GM18951 (cell line): ENCODE measurements around the gene CHN2.

Experiments
- POLR2A ChIP-seq: IDR thresholded peaks from 4 replicates; pipeline ENCODE4 v1.6.1; 2011; ENCODE audit warnings: mild to moderate bottlenecking; ENCODE audit not compliant: insufficient read length, insufficient read depth; ENCODE audit errors: extremely low read depth
- in situ Hi-C: fragments of 300-500 bp; cut with MboI; formaldehyde crosslinking; loops from one replicate; pipeline ENCODE4 v1.12.0; 2022; ENCODE audit warnings: low sequenced_read_pairs, mixed read lengths, inconsistent platforms; ENCODE audit not compliant: unreplicated experiment

The CHN2 gene

DNA sequence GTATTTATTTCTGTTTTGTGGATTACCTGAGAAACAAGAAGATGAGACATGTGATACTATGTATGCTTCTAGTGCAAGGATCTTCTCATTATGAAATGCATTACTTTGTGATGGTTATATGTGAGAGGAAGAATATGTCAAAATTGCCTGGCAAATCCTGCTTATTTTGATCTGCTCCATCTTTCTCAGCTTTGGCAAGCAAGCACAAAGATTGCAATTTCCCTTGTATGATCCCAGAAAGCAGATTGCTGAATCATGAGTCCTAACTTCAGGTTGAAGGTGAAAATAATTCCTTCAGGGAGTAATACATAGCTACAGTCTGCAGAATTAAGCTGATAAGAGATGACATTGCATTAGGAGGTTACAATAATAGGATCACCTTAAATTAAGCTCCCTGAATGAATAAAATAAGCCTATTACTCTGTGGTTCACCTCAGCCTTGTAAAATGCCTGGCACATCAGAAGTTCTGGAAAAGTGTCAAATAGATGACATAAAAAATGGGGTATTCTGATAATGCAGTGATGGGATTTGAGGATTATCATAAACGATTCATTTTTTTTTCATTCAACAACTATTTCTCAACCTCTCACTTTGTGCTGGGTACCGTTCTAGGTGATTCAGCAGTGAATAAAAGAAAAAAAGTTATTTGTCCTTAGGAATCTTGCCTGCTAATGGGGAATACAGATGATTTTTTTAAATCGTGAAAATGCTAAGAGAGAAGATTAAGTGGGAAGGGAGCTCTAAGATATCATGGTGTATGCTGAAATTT, 120.7 kb downstream of the CHN2 start:
- TF ChIP-seq POLR2A = no peak
- in situ Hi-C loops = no loop called here

DNA sequence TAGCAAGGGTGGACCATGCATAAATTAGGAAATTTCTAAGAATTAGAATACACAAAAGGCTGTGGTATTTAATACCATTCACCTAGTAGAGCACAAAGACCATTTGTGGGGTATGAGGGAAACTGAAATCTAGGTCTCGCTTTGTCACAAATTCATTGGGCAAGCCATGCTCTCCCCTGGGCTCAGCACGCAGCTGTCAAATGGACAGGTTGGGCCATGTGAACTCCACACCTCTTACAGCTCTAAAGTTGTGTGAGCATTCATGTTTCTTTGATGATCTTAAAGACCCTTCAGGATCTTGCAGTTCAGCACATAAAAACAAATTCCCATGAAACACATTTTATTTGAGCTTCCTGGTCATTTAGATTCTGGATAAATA, 121.3 kb downstream of the CHN2 start:
- in situ Hi-C loops = no loop called here
- no peak for TF ChIP-seq POLR2A

DNA sequence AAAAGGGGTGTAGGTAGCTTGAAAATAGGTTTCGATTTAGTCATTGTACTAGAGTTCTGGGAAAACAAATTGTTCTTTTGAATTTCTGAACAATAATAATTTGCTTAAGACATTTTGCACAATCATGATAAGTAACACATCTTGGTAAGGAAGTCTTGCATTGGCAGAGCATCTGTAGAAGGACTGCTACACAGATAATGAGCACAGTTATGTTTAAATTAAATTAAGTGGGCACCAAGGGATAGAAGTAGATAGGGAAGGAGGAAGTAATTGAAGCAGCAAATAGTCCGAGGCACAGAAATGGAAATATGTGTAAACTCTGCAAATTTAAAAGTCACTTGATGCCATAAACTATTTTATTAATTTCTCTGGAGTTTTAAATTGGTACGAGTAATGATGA, 122.4 kb downstream of the CHN2 start:
- in situ Hi-C loops = no loop called here

DNA sequence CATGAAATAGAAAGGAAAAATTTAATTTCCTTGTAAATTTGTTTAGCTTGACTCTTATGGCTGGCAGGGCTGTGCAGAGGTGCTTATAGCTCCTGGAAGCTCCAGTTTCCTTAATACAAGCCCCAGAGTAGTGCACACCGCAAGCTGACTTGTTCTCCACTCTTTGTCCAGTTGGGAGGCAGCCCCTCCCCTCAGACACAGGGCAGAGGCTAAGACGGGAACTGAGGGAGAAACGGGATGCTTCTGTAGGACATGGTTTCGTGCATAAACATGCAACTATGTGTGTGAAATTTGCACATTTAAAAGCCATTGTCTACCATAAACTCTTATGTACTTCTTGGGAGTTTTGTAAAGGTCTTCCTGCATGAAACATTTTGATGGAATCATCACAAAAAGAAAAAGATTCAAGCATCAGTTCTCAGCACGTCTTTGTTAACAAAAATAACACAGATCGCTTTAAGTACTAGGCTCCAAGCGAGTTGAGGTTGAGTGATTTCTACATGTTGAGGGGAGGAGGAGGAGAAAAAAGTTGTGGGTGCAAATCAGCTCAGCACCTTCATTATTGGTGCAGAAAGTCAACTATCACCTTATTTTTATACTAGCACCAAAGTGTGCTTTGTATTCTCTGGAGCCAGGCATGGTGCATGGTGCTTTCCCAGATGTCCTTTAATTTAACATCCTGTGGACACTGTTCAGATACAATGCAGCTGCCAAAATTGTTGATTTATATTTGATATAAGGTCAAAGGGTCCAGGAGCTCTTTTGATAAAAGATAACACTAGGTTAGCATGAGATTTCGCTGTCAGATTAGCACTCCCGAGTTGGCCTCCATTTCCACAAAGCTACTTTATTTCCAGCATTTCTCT, 124.5 kb downstream of the CHN2 start:
- no peak for TF ChIP-seq POLR2A
- in situ Hi-C loops = no loop called here

More for the DNA sequence above, 122.4 kb downstream of the CHN2 start:
- TF ChIP-seq POLR2A = no peak

DNA sequence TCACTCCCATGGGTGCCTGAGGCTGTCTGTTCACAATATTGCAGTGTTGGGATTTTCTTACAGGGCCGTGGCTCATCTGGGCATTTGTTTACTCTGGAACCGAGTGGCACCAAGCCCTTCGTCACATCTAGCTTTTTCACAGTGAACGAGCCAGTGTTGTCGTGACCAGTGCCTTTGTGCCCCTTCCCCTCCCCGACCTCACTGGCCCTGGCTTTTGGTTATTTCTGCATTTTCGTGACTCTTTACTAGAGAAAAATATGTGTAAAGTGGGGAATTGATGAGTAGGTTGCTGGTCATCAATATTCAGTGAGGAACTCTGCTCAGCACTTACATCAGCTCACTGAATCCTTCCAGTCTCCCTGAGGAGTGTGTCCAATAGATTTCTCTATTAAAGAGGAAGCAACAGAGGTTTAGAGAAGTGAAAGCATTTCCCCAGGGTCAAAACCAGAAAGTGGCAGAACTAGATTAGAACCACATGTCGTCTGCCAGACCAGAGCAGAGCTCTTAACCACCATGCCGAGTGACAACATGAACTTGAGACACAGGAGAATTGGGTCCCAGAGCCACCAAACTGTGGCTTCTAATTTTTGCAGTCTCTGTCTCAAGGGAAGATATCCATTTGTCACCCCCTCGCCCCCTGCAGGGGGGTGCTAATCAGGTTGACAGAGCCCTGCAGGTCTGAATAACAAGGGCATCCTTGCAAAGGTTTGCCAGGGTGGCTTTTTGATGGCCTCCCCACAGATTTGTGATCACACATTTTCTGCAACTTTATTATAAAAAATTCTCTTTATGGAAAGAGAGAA, 125.3 kb downstream of the CHN2 start:
- in situ Hi-C loops = no loop called here
- no peak for TF ChIP-seq POLR2A

DNA sequence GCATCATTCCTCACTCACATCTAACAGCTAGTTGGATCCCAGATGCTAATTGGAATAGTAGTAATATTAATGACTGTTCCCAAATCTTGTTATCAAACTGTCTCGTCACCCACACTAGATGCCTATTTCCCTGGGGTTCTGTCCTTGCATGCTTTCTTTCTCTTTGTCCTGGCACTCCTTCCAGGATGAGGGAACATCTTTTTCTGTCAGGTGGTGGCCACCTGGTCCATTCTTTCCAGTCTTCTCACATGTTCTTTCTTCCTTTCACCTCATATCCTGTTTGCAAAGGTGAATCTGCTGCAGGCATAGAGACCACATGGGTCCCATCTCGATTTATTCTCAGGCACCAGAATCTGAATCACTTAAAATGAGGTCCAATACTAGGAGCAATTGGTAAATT, 126.0 kb downstream of the CHN2 start:
- in situ Hi-C loops = no loop called here
- TF ChIP-seq POLR2A = no peak

DNA sequence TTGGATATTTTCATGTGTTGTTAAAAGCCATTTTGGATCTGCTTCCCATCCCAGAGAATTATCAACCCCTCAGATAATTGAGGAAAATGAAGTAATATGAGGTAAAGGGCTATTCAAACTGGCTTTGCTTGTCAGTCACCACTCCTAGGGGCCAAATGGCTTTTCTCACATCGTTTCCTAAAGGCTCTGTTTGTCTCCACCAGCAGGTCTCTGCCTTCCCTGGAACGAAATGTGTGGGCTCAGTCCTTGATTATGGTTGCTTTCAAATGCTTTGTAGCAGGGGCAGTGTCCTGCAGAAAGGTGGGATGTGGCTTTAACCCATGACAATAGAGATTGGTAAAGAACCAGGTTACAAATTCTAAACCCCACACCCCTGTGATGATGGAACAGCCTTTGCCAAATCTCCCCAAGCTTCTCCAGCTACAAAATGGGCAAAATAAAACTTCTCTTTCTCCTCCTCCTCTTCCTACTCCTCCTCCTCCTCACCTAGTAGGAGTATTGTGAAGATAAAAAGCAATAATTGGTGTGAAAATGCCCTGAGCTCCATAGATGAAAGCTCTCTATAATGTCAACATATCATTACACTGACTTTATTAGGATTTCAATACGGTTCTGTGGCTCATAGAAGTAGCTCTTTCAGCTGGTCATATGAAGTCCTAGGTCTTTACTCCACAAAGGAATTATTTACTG, 127.6 kb downstream of the CHN2 start:
- in situ Hi-C loops = no loop called here

DNA sequence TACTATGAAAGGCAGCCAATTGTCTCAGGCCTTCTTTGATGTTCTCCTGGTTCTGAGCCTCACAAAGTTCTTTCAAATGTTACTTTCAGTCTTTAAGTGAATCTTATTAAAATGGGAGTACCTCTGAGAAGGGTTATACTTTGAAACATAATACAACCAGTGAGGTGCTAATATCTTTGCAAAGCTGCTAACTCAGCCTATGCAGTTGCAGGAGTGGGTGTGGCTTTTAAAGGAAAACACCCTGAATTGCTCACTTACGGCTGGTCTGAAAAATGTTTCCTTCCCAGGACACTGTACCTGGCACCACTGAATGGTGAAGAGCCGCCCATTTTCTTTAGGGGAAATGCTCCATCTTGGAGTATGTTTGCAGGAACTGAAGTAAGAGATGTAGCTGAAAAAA, 130.9 kb downstream of the CHN2 start:
- in situ Hi-C loops = no loop called here
- no peak for TF ChIP-seq POLR2A

More for the DNA sequence above, 127.6 kb downstream of the CHN2 start:
- TF ChIP-seq POLR2A = no peak

DNA sequence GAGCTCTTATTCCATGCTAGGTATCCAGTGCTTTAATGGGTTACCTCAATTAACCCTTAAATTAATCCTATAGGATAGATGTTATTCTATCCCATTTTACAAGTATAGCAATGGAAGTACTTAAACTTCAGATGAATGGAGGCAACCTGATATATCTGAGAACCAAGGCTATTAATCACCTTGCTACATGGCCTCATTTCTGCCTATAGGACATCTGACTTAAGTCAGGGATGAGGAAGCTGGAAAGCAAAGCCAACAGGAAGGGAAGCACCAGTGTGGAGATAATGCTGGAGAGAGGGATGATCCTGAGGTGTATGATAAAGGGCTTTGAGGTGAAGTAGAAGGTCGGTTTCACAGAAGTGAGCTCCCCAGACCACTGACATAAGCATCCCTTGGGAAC, 132.3 kb downstream of the CHN2 start:
- TF ChIP-seq POLR2A = no peak
- in situ Hi-C loops = no loop called here

DNA sequence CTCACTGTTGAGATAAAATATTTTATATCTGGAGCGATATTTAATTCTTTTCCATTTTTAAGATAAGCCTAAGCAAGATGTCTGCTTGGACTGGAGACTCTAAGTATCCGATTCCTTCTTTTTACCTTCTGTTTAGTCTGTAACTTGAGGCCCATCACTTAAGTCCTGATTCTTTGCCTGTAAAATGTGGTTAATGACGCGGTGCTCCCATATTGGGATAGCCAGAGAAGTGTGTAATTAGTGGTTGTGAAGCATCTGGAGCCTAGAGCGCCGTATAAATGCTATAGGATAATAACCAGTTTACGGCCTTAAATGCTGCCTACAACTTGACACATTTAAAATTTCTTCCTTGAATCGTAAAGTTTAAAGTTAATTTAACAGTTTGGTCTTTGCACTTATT, 132.9 kb downstream of the CHN2 start:
- no peak for TF ChIP-seq POLR2A
- in situ Hi-C loops = no loop called here

DNA sequence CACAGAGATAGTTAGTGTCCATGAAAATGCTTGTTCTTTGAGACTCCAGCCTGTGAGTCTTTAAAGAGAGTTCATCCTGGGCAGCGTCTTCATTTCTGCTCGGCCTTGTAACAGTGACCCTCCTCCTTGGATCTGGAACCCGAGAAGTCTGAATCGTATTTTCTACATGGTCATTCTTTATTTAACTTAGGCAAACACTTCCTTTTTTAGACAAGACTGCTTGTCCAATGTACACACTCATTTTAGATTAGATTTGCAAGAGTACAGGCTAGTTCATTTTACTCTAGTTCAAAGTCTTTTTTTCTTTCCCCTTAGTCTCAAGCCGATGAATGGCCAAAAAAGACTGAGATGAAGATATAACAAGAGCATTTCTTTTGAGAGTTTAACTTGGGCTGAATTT, 133.5 kb downstream of the CHN2 start:
- no peak for TF ChIP-seq POLR2A
- in situ Hi-C loops = no loop called here

DNA sequence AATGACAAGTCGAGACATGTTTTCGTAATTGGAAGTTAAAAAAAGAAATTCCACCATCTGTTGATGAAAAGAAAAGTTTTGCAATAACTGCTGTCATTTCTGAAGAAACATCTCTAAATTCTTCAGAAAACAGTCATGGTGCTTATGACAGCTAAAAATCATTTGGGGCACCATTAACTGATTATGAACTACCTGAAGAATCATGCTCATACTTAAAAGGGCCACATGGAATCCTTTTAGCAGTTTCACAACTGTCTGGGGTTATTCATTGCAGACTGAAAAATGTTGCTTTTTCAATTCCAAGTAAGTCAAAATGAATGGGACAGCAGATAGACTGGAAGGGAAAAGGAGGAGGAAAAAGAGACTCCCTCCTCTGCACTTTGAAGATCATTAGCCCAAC, 134.2 kb downstream of the CHN2 start:
- no peak for TF ChIP-seq POLR2A
- in situ Hi-C loops = no loop called here

DNA sequence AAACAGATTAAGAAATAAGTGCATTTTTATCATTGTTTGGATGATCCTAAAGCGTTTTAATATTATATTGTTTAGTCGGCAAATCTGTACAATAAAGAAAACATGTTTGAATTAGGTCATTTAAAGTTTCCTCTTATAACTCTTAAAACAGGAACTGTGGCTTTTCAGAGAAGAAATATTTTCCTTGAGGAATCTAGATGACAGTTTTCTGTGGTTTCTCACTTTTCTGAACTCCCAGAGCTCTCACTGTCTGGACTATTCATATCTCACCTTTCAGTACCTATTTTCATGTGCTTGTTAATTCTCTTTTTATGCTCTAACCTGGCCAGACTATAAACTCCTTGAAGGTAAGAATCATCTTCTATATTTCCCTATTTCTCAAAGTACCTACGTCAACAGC, 135.1 kb downstream of the CHN2 start:
- in situ Hi-C loops = no loop called here
- no peak for TF ChIP-seq POLR2A
